DND-41 (cell line): ENCODE results near the gene FOXD1.

Experiments used
- ATAC-seq: fragments of 200-7000 bp; cut with Tn5 transposase; 3 replicates; pipeline ENCODE4 v1.9.1; 2021; ENCODE audit warnings: low read depth; ENCODE audit not compliant: insufficient read depth
- DNase-seq: peaks from one replicate; pipeline ENCODE4 v3.0.0-alpha.2; 2020
- H2AFZ ChIP-seq: 2 replicates; pipeline ENCODE4 v1.6.0; 2012; ENCODE audit warnings: low read depth, low read length
- H3K27ac ChIP-seq: 2 replicates; pipeline ENCODE4 v1.5.1; 2012; ENCODE audit warnings: low read length, inconsistent platforms
- H3K27me3 ChIP-seq: fragments of 200-600 bp; sonication (generic); 2 replicates; pipeline ENCODE4 v1.6.0; 2012; ENCODE audit warnings: low read length, mild to moderate bottlenecking, inconsistent platforms; ENCODE audit not compliant: insufficient read depth, poor library complexity
- H3K36me3 ChIP-seq: 2 replicates; pipeline ENCODE4 v1.5.1; 2012; ENCODE audit warnings: low read length, inconsistent platforms; ENCODE audit not compliant: insufficient read depth
- H3K4me1 ChIP-seq: 2 replicates; pipeline ENCODE4 v1.5.1; 2012; ENCODE audit warnings: mild to moderate bottlenecking, low read length; ENCODE audit not compliant: insufficient read depth
- H3K4me2 ChIP-seq: 2 replicates; pipeline ENCODE4 v1.6.0; 2012; ENCODE audit warnings: mild to moderate bottlenecking, moderate library complexity, low read length, inconsistent platforms; ENCODE audit not compliant: insufficient read depth
- H3K4me3 ChIP-seq, 2 experiments: fragments of 200-600 bp in 1 of 2; shearing (Covaris generic) in 1 of 2; 2 replicates each; pipeline ENCODE4 v1.5.1; 2012 to 2016; ENCODE audit warnings: inconsistent platforms in 2 of 2, low read length in 2 of 2, mild to moderate bottlenecking in 2 of 2, low read depth in 1 of 2, moderate library complexity in 1 of 2
- H3K79me2 ChIP-seq: 2 replicates; pipeline ENCODE4 v1.6.0; 2012; ENCODE audit warnings: low read length, inconsistent platforms; ENCODE audit not compliant: insufficient read depth
- H3K9ac ChIP-seq: 2 replicates; pipeline ENCODE4 v1.6.0; 2012; ENCODE audit warnings: low read depth, mild to moderate bottlenecking, inconsistent platforms, low read length, moderate library complexity
- H3K9me3 ChIP-seq: 2 replicates; pipeline ENCODE4 v1.5.1; 2012; ENCODE audit warnings: low read length, moderate library complexity, mild to moderate bottlenecking, inconsistent platforms; ENCODE audit not compliant: insufficient read depth, severe bottlenecking
- H4K20me1 ChIP-seq: 2 replicates; pipeline ENCODE4 v1.6.0; 2012; ENCODE audit warnings: low read length; ENCODE audit not compliant: insufficient read depth
- EZH2 ChIP-seq: IDR thresholded peaks from 3 replicates; pipeline ENCODE4 v1.6.1; 2012; ENCODE audit warnings: borderline replicate concordance, low read depth, mild to moderate bottlenecking, moderate library complexity, low read length, inconsistent platforms; ENCODE audit not compliant: severe bottlenecking
- TF ChIP-seq, protein P1 (sequence below): IDR thresholded peaks from 2 replicates; pipeline ENCODE4 v1.5.1; 2012; ENCODE audit warnings: borderline replicate concordance, low read length, moderate library complexity, mild to moderate bottlenecking; ENCODE audit not compliant: poor library complexity, severe bottlenecking; ENCODE audit errors: extremely low read depth

Gene FOXD1

DNA sequence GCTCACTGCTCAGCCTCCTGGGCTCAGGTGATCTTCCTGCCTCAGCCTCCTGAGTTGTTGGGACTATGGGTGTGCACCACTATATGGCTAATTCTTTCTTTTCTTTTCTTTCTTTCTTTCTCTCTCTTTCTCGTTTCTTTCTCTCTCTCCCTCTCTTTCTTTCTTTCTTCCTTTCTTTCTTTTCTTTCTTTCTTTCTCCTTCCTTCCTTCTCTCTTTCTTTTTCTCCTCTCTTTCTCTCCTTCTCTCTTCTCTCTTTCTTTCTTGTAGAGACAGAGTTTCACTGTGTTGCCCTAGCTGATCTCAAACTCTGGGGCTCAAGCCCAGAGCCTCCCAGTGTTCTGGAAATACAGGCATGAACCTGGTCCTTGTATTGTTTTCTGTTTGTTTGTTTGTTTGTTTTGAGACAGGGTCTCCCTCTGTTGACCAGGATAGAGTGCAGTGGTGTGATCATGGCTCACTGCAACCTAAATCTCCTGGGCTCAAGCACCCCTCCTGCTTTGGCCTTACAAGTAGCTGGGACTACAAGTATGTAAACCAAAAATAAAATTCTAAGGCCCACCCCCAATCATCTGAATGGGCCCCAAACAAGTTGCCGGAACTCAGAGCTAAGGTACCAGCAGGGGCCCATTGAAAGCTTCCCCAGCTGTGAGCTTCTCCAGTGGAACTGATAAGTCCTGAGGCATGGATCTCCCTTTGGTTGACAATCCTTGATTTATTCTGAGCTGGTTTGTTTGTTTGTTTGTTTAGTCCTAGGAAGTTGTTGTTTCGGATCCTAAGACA is 37.7 kb upstream of the FOXD1 start:
- no peak overlapping the region for H2AFZ ChIP-seq
- H3K36me3 ChIP-seq = no peaks in the 10 kb centered on the region
- TF ChIP-seq EZH2 = no peak
- TF ChIP-seq, protein P1, sequence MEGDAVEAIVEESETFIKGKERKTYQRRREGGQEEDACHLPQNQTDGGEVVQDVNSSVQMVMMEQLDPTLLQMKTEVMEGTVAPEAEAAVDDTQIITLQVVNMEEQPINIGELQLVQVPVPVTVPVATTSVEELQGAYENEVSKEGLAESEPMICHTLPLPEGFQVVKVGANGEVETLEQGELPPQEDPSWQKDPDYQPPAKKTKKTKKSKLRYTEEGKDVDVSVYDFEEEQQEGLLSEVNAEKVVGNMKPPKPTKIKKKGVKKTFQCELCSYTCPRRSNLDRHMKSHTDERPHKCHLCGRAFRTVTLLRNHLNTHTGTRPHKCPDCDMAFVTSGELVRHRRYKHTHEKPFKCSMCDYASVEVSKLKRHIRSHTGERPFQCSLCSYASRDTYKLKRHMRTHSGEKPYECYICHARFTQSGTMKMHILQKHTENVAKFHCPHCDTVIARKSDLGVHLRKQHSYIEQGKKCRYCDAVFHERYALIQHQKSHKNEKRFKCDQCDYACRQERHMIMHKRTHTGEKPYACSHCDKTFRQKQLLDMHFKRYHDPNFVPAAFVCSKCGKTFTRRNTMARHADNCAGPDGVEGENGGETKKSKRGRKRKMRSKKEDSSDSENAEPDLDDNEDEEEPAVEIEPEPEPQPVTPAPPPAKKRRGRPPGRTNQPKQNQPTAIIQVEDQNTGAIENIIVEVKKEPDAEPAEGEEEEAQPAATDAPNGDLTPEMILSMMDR = no peak
- H3K79me2 ChIP-seq = no peaks in the 10 kb centered on the region
- no peak overlapping the region for H3K4me3 ChIP-seq
- no peak overlapping the region for H3K4me2 ChIP-seq
- no peak overlapping the region for H3K9ac ChIP-seq
- H4K20me1 ChIP-seq = no peaks in the 10 kb centered on the region
- H3K9me3 ChIP-seq = no peaks in the 10 kb centered on the region
- no peak for DNase-seq
- ATAC-seq = no peak
- no peaks in the 10 kb centered on the region for H3K4me1 ChIP-seq
- H3K27me3 ChIP-seq = peaks cover 3% of the 10 kb centered on the region
- H3K27ac ChIP-seq = no peak overlapping the region

DNA sequence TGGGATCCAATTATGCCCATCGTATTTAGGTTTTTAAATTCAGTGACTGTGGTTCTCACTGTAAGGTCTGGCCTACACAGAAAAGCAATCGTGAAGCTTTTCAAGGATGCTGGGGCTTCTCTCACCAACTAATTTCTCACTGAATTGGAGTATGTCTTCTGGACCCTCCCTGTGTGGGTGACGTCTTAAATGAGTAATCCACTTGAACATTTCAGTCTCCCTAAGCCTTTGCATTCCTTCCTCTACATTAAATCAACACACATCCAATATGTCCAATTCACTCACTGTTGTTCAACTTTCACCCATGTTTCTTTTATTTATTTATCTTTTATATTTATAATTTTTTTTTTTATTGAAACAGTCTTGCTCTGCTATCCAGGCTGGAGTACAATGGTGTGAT is 37.1 kb upstream of the FOXD1 start:
- no peak overlapping the region for H3K27ac ChIP-seq
- peaks cover 3% of the 10 kb centered on the region for H3K27me3 ChIP-seq
- no peaks in the 10 kb centered on the region for H4K20me1 ChIP-seq
- no peak overlapping the region for H3K4me3 ChIP-seq
- ATAC-seq = no peak
- TF ChIP-seq EZH2 = no peak
- TF ChIP-seq, protein P1 = no peak
- no peaks in the 10 kb centered on the region for H3K4me1 ChIP-seq
- H3K9ac ChIP-seq = no peak overlapping the region
- H3K79me2 ChIP-seq = no peaks in the 10 kb centered on the region
- H3K4me2 ChIP-seq = no peak overlapping the region
- H2AFZ ChIP-seq = no peak overlapping the region
- no peak for DNase-seq
- no peaks in the 10 kb centered on the region for H3K36me3 ChIP-seq
- no peaks in the 10 kb centered on the region for H3K9me3 ChIP-seq

DNA sequence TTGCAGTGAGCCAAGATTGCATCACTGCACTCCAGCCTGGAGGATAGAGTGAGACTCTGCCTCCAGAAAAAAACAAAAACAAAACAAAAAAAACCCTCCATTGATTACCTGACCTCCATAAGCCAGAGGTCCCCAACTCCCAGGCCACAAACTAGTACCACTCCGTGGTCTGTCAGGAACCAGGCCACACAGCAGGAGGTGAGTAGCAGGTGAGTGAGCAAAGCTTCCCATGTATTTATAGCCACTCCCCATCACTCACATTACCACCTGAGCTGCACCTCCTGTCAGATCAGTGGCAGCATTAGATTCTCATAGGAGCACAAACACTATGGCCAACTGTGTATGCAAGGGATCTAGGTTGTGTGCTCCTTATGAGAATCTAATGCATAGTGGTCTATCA is 35.9 kb upstream of the FOXD1 start:
- no peaks in the 10 kb centered on the region for H3K36me3 ChIP-seq
- no peak overlapping the region for H3K4me2 ChIP-seq
- no peak overlapping the region for H3K4me3 ChIP-seq
- TF ChIP-seq EZH2 = no peak
- TF ChIP-seq, protein P1 = no peak
- DNase-seq (no peak), ATAC-seq (no peak)
- no peaks in the 10 kb centered on the region for H4K20me1 ChIP-seq
- no peaks in the 10 kb centered on the region for H3K9me3 ChIP-seq
- H3K27ac ChIP-seq = no peak overlapping the region
- no peak overlapping the region for H2AFZ ChIP-seq
- H3K9ac ChIP-seq = no peak overlapping the region
- H3K79me2 ChIP-seq = no peaks in the 10 kb centered on the region
- H3K4me1 ChIP-seq = no peaks in the 10 kb centered on the region
- peaks cover 3% of the 10 kb centered on the region for H3K27me3 ChIP-seq
